IMR-90 (cell line): ENCODE data around the gene FARS2. TPM values are rescaled to one million over a fixed set of nuclear protein-coding genes. Genes with fewer than 3 reads are reported as not detected.

Source experiments
- ATAC-seq: fragments of 200-7000 bp; cut with Tn5 transposase; 2 replicates; pipeline ENCODE4 v1.9.1; 2020; ENCODE audit warnings: low read depth, mild to moderate bottlenecking, moderate library complexity
- BruUV-seq: library from RNA; stranded (reverse); fragments of 400-500 nt; replicated peaks from 2 replicates; lab custom pipeline; 2021; lab: Mats Ljungman, UMichigan
- CTCF ChIA-PET: fragments of 300-600 bp; formaldehyde crosslinking; extraction: SDS; loops from one replicate; lab custom pipeline; 2021; ENCODE audit warnings: antibody characterized with exemption; lab: Yijun Ruan, JAX
- POLR2A ChIA-PET: fragments of 300-600 bp; sonication (Branson Sonifier 250); formaldehyde crosslinking; loops from one replicate; lab custom pipeline; 2022; ENCODE audit warnings: antibody characterized with exemption; ENCODE audit not compliant: unreplicated experiment; lab: Charles Lee
- DNase-seq: peaks from one replicate; pipeline ENCODE4 v3.0.0; 2013
- H2AFZ ChIP-seq: replicated peaks from 2 replicates; pipeline ENCODE3; 2013; ENCODE audit warnings: low read length, mild to moderate bottlenecking; ENCODE audit not compliant: poor library complexity
- H2AK5ac ChIP-seq: 2 replicates; pipeline ENCODE4 v1.6.1; 2013; ENCODE audit warnings: low read depth, low read length, inconsistent platforms
- H2AK9ac ChIP-seq: replicated peaks from 2 replicates; pipeline ENCODE3; 2013; ENCODE audit warnings: mild to moderate bottlenecking, low read depth, low read length, moderate library complexity; ENCODE audit not compliant: poor library complexity
- H2BK120ac ChIP-seq: 2 replicates; pipeline ENCODE4 v1.6.1; 2013; ENCODE audit warnings: low read depth, low read length, inconsistent platforms
- H2BK15ac ChIP-seq: 3 replicates; pipeline ENCODE4 v1.6.1; 2013; ENCODE audit warnings: low read depth, low read length, inconsistent platforms
- H2BK20ac ChIP-seq: 2 replicates; pipeline ENCODE4 v1.6.1; 2013; ENCODE audit warnings: low read depth, mild to moderate bottlenecking, inconsistent platforms, low read length, moderate library complexity
- H2BK5ac ChIP-seq: 2 replicates; pipeline ENCODE4 v1.6.1; 2013; ENCODE audit warnings: mild to moderate bottlenecking, low read depth, low read length, inconsistent platforms; ENCODE audit not compliant: poor library complexity, severe bottlenecking
- H3K14ac ChIP-seq: replicated peaks from 2 replicates; pipeline ENCODE4 v1.6.1; 2013; ENCODE audit warnings: low read depth, low read length, inconsistent platforms
- H3K18ac ChIP-seq: 2 replicates; pipeline ENCODE4 v1.6.1; 2013; ENCODE audit warnings: low read depth, low read length, control low read depth
- H3K23ac ChIP-seq: 2 replicates; pipeline ENCODE4 v1.6.1; 2013; ENCODE audit warnings: low read depth, low read length, inconsistent platforms
- H3K27ac ChIP-seq: 2 replicates; pipeline ENCODE4 v1.5.1; 2013; ENCODE audit warnings: mild to moderate bottlenecking, control low read depth, low read length; ENCODE audit not compliant: insufficient read depth
- H3K27me3 ChIP-seq: 2 replicates; pipeline ENCODE4 v1.6.1; 2013; ENCODE audit warnings: low read length; ENCODE audit not compliant: control insufficient read depth, insufficient read depth
- H3K36me3 ChIP-seq: 2 replicates; pipeline ENCODE4 v1.6.1; 2013; ENCODE audit warnings: low read length, mixed read lengths; ENCODE audit not compliant: control insufficient read depth, insufficient read depth
- H3K4ac ChIP-seq: 2 replicates; pipeline ENCODE4 v1.6.1; 2013; ENCODE audit warnings: low read depth, low read length, inconsistent platforms
- H3K4me1 ChIP-seq: 2 replicates; pipeline ENCODE4 v1.6.1; 2013; ENCODE audit warnings: low read length, mixed read lengths; ENCODE audit not compliant: control insufficient read depth, insufficient read depth
- H3K4me2 ChIP-seq: 2 replicates; pipeline ENCODE4 v1.6.1; 2013; ENCODE audit warnings: low read depth, mild to moderate bottlenecking, control low read depth, low read length, moderate library complexity
- H3K4me3 ChIP-seq: 2 replicates; pipeline ENCODE4 v1.5.1; 2013; ENCODE audit warnings: low read depth, mild to moderate bottlenecking, control low read depth, low read length, moderate library complexity; ENCODE audit not compliant: insufficient read depth
- H3K56ac ChIP-seq: 2 replicates; pipeline ENCODE4 v1.6.1; 2013; ENCODE audit warnings: low read length, inconsistent platforms; ENCODE audit not compliant: insufficient read depth; ENCODE audit errors: extremely low read depth
- H3K79me1 ChIP-seq, 2 experiments: 2 replicates each; pipeline ENCODE4 v1.6.1; 2013; ENCODE audit warnings: low read length in 2 of 2, inconsistent platforms in 1 of 2, low read depth in 1 of 2
- H3K9ac ChIP-seq: 2 replicates; pipeline ENCODE4 v1.6.1; 2013; ENCODE audit warnings: low read depth, low read length, control low read depth
- H3K9me1 ChIP-seq: 2 replicates; pipeline ENCODE4 v1.6.1; 2013; ENCODE audit warnings: low read length, inconsistent platforms; ENCODE audit not compliant: insufficient read depth
- H3K9me3 ChIP-seq: 2 replicates; pipeline ENCODE4 v1.6.1; 2013; ENCODE audit warnings: low read length; ENCODE audit not compliant: control insufficient read depth, insufficient read depth
- H4K20me1 ChIP-seq: 2 replicates; pipeline ENCODE4 v1.6.1; 2013; ENCODE audit warnings: low read length, inconsistent platforms; ENCODE audit not compliant: insufficient read depth
- H4K5ac ChIP-seq: 2 replicates; pipeline ENCODE4 v1.6.1; 2013; ENCODE audit warnings: mild to moderate bottlenecking, low read depth, low read length, control low read depth
- H4K8ac ChIP-seq, 2 experiments: 2 replicates each; pipeline ENCODE4 v1.6.1; 2013; ENCODE audit warnings: low read depth in 2 of 2, low read length in 2 of 2, control low read depth in 1 of 2, inconsistent platforms in 1 of 2
- H4K91ac ChIP-seq: 2 replicates; pipeline ENCODE4 v1.6.1; 2013; ENCODE audit warnings: low read depth, low read length, inconsistent platforms; ENCODE audit not compliant: insufficient read depth
- BHLHE40 ChIP-seq: fragments of 150-350 bp; IDR thresholded peaks from 2 replicates; pipeline ENCODE4 v1.6.1; 2016; ENCODE audit warnings: mild to moderate bottlenecking, low read depth, low read length
- CEBPB ChIP-seq: IDR thresholded peaks from 2 replicates; pipeline ENCODE4 v1.6.1; 2012; ENCODE audit warnings: low read depth, low read length, improper control_type of control experiment
- CHD1 ChIP-seq: IDR thresholded peaks from 2 replicates; pipeline ENCODE4 v1.6.1; 2012; ENCODE audit warnings: low read depth, low read length, improper control_type of control experiment
- CTCF ChIP-seq: conservative IDR thresholded peaks from 2 replicates; pipeline ENCODE4 v1.5.1; 2012; ENCODE audit warnings: mild to moderate bottlenecking, low read depth, low read length, improper control_type of control experiment
- FOS ChIP-seq: fragments of 150-350 bp; IDR thresholded peaks from 2 replicates; pipeline ENCODE4 v1.6.1; 2016; ENCODE audit warnings: low read depth, low read length
- MAFK ChIP-seq: IDR thresholded peaks from 2 replicates; pipeline ENCODE4 v1.6.1; 2012; ENCODE audit warnings: low read depth, low read length, improper control_type of control experiment
- MAZ ChIP-seq: IDR thresholded peaks from 2 replicates; pipeline ENCODE4 v1.6.1; 2012; ENCODE audit warnings: low read depth, mild to moderate bottlenecking, low read length, improper control_type of control experiment, moderate library complexity, borderline replicate concordance
- MXI1 ChIP-seq: IDR thresholded peaks from 2 replicates; pipeline ENCODE4 v1.6.1; 2012; ENCODE audit warnings: low read depth, mild to moderate bottlenecking, low read length, moderate library complexity, borderline replicate concordance
- NFE2L2 ChIP-seq: fragments of 150-350 bp; IDR thresholded peaks from 2 replicates; pipeline ENCODE4 v1.6.1; 2016; ENCODE audit warnings: low read depth, mild to moderate bottlenecking, low read length
- POLR2A ChIP-seq: IDR thresholded peaks from 2 replicates; pipeline ENCODE4 v1.6.1; 2012; ENCODE audit warnings: mild to moderate bottlenecking, low read depth, low read length
- RAD21 ChIP-seq: IDR thresholded peaks from 2 replicates; pipeline ENCODE4 v1.6.1; 2012; ENCODE audit warnings: low read length, improper control_type of control experiment
- RCOR1 ChIP-seq: IDR thresholded peaks from 2 replicates; pipeline ENCODE4 v1.6.1; 2012; ENCODE audit warnings: mild to moderate bottlenecking, low read length, improper control_type of control experiment; ENCODE audit not compliant: insufficient replicate concordance
- RFX5 ChIP-seq: IDR thresholded peaks from 2 replicates; pipeline ENCODE4 v1.8.0; 2012; ENCODE audit warnings: low read depth, mild to moderate bottlenecking, low read length, moderate library complexity
- SMC3 ChIP-seq: fragments of 150-350 bp; IDR thresholded peaks from 2 replicates; pipeline ENCODE4 v1.6.1; 2016; ENCODE audit warnings: low read depth, mild to moderate bottlenecking, antibody characterized with exemption, low read length, moderate library complexity
- USF2 ChIP-seq: fragments of 150-350 bp; IDR thresholded peaks from 2 replicates; pipeline ENCODE4 v1.6.1; 2017; ENCODE audit warnings: mild to moderate bottlenecking, antibody characterized with exemption, low read length, low read depth
- WGBS, 2 experiments: methylation state at CpG; one replicate each; pipeline versions ENCODE4 v1.1.5 to v1.1.7; 2013; ENCODE audit warnings: missing lambda C conversion rate in 2 of 2; ENCODE audit not compliant: insufficient read length in 1 of 2; ENCODE audit errors: extremely low coverage in 2 of 2; 5-methylcytosine and 5-hydroxymethylcytosine counted together
- dilution Hi-C: fragments of 300-500 bp; cut with HindIII; formaldehyde crosslinking; loops from one replicate; pipeline ENCODE4 v1.14.3; 2018; ENCODE audit warnings: low sequenced_read_pairs; ENCODE audit not compliant: unreplicated experiment
- in situ Hi-C: fragments of 300-500 bp; cut with MboI; formaldehyde crosslinking; loops from 3 replicates; pipeline ENCODE4 v1.14.3; 2019; ENCODE audit warnings: low sequenced_read_pairs, inconsistent platforms, mixed read lengths
- intact Hi-C: fragments of 100-400 bp; cut with micrococcal nuclease; formaldehyde crosslinking; loops from 2 replicates; pipeline ENCODE4 v1.10.0; 2022
- polyA plus RNA-seq, 3 experiments: library from polyadenylated mRNA; depleted of rRNA; stranded (reverse); fragments of >200 nt; gene quantifications; 2 replicates each; pipeline ENCODE4 v1.2.3, GENCODE V29; 2012; ENCODE audit warnings: low replicate concordance in 1 of 3
- total RNA-seq: library from RNA; depleted of rRNA; stranded (reverse); fragments of >200 nt; gene quantifications from 2 replicates; pipeline ENCODE4 v1.2.3, GENCODE V29; 2012
- TF ChIP-seq, protein P1 (sequence below): fragments of 150-350 bp; IDR thresholded peaks from 2 replicates; pipeline ENCODE4 v1.6.1; 2016; ENCODE audit warnings: low read depth, mild to moderate bottlenecking, low read length, moderate library complexity, borderline replicate concordance

FARS2 gene
- total and polyA plus RNA-seq, 2 of the 4 experiments (the other 2 are of a cell fraction): 12.1 to 28.9 TPM

- Histone ChIP-seq H4K91ac (no peak overlapping the region), H3K18ac (no peak overlapping the region), H2AK9ac (no peak overlapping the region), H3K4ac (no peak overlapping the region), H3K4me3 (no peak overlapping the region), H3K4me2 (no peak overlapping the region), H3K27me3 (no peaks in the 10 kb centered on the region; the same call in 1 of the 2 replicates), H3K23ac (no peak overlapping the region), H2AFZ (no peak overlapping the region), H3K14ac (no peak overlapping the region), H3K9me1 (no peaks in the 10 kb centered on the region), H4K8ac (no peak overlapping the region), H2BK120ac (no peak overlapping the region), H2BK20ac (no peak overlapping the region), H3K36me3 (no peaks in the 10 kb centered on the region), H2AK5ac (no peak overlapping the region), H4K5ac (no peak overlapping the region), H2BK5ac (no peak overlapping the region), H2BK15ac (no peak overlapping the region), H3K56ac (no peak overlapping the region), H3K9ac (no peak overlapping the region), H4K20me1 (no peaks in the 10 kb centered on the region), H3K9me3 (no peaks in the 10 kb centered on the region), H3K27ac (no peak overlapping the region), H3K79me1 (no peaks in the 10 kb centered on the region), H3K4me1 (no peaks in the 10 kb centered on the region)
- ChIA-PET CTCF (no interaction called here), POLR2A (no interaction called here)
- TF ChIP-seq USF2: no peak
- TF ChIP-seq CTCF: no peak
- no peak for TF ChIP-seq MAZ
- TF ChIP-seq MXI1: no peak
- TF ChIP-seq POLR2A: no peak
- TF ChIP-seq RFX5: no peak
- TF ChIP-seq, protein P1, sequence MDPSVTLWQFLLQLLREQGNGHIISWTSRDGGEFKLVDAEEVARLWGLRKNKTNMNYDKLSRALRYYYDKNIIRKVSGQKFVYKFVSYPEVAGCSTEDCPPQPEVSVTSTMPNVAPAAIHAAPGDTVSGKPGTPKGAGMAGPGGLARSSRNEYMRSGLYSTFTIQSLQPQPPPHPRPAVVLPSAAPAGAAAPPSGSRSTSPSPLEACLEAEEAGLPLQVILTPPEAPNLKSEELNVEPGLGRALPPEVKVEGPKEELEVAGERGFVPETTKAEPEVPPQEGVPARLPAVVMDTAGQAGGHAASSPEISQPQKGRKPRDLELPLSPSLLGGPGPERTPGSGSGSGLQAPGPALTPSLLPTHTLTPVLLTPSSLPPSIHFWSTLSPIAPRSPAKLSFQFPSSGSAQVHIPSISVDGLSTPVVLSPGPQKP: no peak
- TF ChIP-seq NFE2L2: no peak
- no peak for TF ChIP-seq FOS
- no peak for TF ChIP-seq CHD1
- TF ChIP-seq RCOR1: no peak
- TF ChIP-seq BHLHE40: no peak
- no peak for TF ChIP-seq SMC3
- no peak for TF ChIP-seq CEBPB
- TF ChIP-seq MAFK: no peak
- TF ChIP-seq RAD21: no peak
- dilution Hi-C loops (no loop called here), intact Hi-C loops (no loop called here), in situ Hi-C loops (no loop called here)
- no TSS peak for BruUV-seq
- DNase-seq (no peak), ATAC-seq (no peak)
- WGBS, 2 experiments: 81% methylated on average over 9 of the region's 17 CpGs; no CpG with 5 or more reads in 1 of the 2 experiments
Observed at GRCh38 chr6:5781966-5782556, 520.7 kb downstream of the FARS2 start.
